ENCODE measurements around the gene CDKL5.

DNA sequence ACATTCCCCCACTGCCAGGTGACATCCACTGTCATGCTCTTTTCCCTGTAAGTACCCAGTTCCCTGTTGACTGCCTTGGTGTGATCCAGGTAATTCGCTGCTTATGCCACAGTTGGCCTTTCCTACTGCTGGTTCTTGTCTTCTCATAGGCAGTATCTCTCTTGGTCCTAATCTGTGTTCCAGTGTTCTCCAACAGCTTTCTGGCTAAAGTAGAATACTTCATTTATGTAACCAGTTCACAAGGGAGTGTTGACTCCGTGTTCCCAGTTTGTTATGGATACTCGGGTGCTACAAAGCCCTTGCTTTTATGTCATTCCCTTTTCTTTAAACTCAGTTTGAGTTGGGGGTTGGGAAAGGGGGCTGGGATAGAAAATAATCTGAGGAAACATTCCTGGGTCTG, 148.1 kb downstream of the CDKL5 start:
- TF ChIP-seq, protein P1, sequence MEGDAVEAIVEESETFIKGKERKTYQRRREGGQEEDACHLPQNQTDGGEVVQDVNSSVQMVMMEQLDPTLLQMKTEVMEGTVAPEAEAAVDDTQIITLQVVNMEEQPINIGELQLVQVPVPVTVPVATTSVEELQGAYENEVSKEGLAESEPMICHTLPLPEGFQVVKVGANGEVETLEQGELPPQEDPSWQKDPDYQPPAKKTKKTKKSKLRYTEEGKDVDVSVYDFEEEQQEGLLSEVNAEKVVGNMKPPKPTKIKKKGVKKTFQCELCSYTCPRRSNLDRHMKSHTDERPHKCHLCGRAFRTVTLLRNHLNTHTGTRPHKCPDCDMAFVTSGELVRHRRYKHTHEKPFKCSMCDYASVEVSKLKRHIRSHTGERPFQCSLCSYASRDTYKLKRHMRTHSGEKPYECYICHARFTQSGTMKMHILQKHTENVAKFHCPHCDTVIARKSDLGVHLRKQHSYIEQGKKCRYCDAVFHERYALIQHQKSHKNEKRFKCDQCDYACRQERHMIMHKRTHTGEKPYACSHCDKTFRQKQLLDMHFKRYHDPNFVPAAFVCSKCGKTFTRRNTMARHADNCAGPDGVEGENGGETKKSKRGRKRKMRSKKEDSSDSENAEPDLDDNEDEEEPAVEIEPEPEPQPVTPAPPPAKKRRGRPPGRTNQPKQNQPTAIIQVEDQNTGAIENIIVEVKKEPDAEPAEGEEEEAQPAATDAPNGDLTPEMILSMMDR (IDR thresholded peaks at IDR 0.05): no peak
- TF ChIP-seq POLR2AphosphoS5 (IDR thresholded peaks at IDR 0.05; ENCODE audit: low read depth, low read length): no peak

Measured in Panc1 (cell line).